DMS79 treated with DMSO at 0.1 percent for 48 hours (cell line): ENCODE measurements around the gene SELENOK.

Source experiments
- DNase-seq: peaks from one replicate; lab custom pipeline; 2025; lab: John Stamatoyannopoulos, UW

The SELENOK gene

GRCh38 chr3:53842436-53843194 lies 49.0 kb downstream of the SELENOK start:
- DNase-seq: no peak

GRCh38 chr3:53841296-53841695 lies 50.4 kb downstream of the SELENOK start:
- DNase-seq: no peak

DNA sequence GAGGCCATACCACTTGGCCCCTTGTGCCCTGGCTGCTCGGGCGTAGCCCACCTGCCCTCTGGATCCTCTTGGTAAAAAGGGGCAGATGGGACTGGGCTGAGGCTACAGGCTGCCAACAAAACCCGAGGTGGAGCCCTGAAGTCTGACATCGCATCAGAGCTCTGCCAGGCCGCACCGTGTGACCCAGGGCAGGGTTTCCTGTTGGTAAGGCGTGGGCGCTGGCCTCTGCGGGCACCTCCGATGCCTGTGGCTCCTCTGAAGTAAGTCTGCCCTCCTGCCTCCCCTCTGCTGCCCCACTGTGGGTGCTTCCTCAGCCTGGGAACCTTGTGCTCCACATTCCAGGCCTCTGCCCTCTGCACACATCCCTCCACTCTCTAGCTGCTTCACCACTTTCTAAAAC lies 54.3 kb downstream of the SELENOK start:
- no peak for DNase-seq

GRCh38 chr3:53836084-53836872 lies 55.4 kb downstream of the SELENOK start:
- DNase-seq: no peak

GRCh38 chr3:53835257-53835656 lies 56.4 kb downstream of the SELENOK start:
- no peak for DNase-seq

GRCh38 chr3:53834429-53835095 lies 57.1 kb downstream of the SELENOK start:
- no peak for DNase-seq
